Gastroesophageal sphincter (tissue), 3 donors: Measurements from ENCODE around the gene AKAP8L.

Experiments
- POLR2A ChIP-seq, 2 donors: fragments of 450-650 bp; IDR thresholded peaks; one replicate each; pipeline ENCODE4 v1.6.1; 2017; ENCODE audit warnings: antibody characterized with exemption in 2 of 2, mild to moderate bottlenecking in 2 of 2, moderate library complexity in 1 of 2
- POLR2AphosphoS5 ChIP-seq: sonication (generic); formaldehyde crosslinking; IDR thresholded peaks from one replicate; pipeline ENCODE4 v1.6.1; 2017; ENCODE audit warnings: antibody characterized with exemption
- TF ChIP-seq, protein P1 (sequence below), 4 experiments: fragments of 200-600 bp in 2 of 4; fragments of 450-650 bp in 2 of 4; sonication (generic) in 1 of 4; IDR thresholded peaks; one replicate each; pipeline ENCODE4 v1.5.1; 2017 to 2019; ENCODE audit warnings: antibody characterized with exemption in 4 of 4, mild to moderate bottlenecking in 2 of 4, moderate library complexity in 2 of 4

GRCh38 chr19:15372470-15372869, 46.3 kb downstream of the AKAP8L start:
- no peak for TF ChIP-seq POLR2A (IDR thresholded peaks at IDR 0.05)
- TF ChIP-seq, protein P1, sequence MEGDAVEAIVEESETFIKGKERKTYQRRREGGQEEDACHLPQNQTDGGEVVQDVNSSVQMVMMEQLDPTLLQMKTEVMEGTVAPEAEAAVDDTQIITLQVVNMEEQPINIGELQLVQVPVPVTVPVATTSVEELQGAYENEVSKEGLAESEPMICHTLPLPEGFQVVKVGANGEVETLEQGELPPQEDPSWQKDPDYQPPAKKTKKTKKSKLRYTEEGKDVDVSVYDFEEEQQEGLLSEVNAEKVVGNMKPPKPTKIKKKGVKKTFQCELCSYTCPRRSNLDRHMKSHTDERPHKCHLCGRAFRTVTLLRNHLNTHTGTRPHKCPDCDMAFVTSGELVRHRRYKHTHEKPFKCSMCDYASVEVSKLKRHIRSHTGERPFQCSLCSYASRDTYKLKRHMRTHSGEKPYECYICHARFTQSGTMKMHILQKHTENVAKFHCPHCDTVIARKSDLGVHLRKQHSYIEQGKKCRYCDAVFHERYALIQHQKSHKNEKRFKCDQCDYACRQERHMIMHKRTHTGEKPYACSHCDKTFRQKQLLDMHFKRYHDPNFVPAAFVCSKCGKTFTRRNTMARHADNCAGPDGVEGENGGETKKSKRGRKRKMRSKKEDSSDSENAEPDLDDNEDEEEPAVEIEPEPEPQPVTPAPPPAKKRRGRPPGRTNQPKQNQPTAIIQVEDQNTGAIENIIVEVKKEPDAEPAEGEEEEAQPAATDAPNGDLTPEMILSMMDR (IDR thresholded peaks at IDR 0.05), result no peak
- TF ChIP-seq POLR2AphosphoS5, result no peak
